ENCODE results near the gene USP3.
A peak's percentile ranks its signal among the peaks of the same experiment; 100 is the strongest.
"Not testable (repeated sequence)": the region's sequence is repeated elsewhere in the genome, so short reads cannot be mapped to it uniquely, and the experiment has no call there.

Gene USP3

GRCh38 chr15:63478243-63478642 is 26.1 kb upstream of the USP3 start:
- no peak for DNase-seq

GRCh38 chr15:63480441-63480821 is 24.0 kb upstream of the USP3 start:
- DNase-seq, result no peak

GRCh38 chr15:63481105-63481810 is 23.1 kb upstream of the USP3 start:
- DNase-seq, result peak; percentile 27

GRCh38 chr15:63482874-63483323 is 21.5 kb upstream of the USP3 start:
- DNase-seq, result no peak

GRCh38 chr15:63483521-63484371 is 20.6 kb upstream of the USP3 start:
- no peak for DNase-seq

- no peak for DNase-seq
Observed at GRCh38 chr15:63484433-63485186, 19.8 kb upstream of the USP3 start.

GRCh38 chr15:63487076-63487757 is 17.2 kb upstream of the USP3 start:
- DNase-seq, result peak; percentile 83

- DNase-seq, result not testable (repeated sequence)
Observed at GRCh38 chr15:63487758-63488397, 16.5 kb upstream of the USP3 start.

- no peak for DNase-seq
Observed at GRCh38 chr15:63488398-63488960, 15.9 kb upstream of the USP3 start.

- no peak for DNase-seq
Observed at GRCh38 chr15:63489352-63489751, 15.0 kb upstream of the USP3 start.

- DNase-seq, result no peak
Observed at GRCh38 chr15:63490345-63491034, 13.9 kb upstream of the USP3 start.

GRCh38 chr15:63491116-63491827 is 13.1 kb upstream of the USP3 start:
- DNase-seq, result no peak

- no peak for DNase-seq
Observed at GRCh38 chr15:63491979-63492378, 12.4 kb upstream of the USP3 start.

- DNase-seq, result no peak
Observed at GRCh38 chr15:63492541-63493077, 11.8 kb upstream of the USP3 start.

GRCh38 chr15:63493436-63493835 is 11.0 kb upstream of the USP3 start:
- no peak for DNase-seq

- DNase-seq, result peak; percentile 28
Observed at GRCh38 chr15:63494408-63494807, 10.0 kb upstream of the USP3 start.

- DNase-seq, result no peak
Observed at GRCh38 chr15:63495343-63495742, 9.1 kb upstream of the USP3 start.

GRCh38 chr15:63495780-63496488 is 8.5 kb upstream of the USP3 start:
- DNase-seq, result no peak

GRCh38 chr15:63497642-63498467 is 6.5 kb upstream of the USP3 start:
- peak; percentile 57 for DNase-seq

Measured in stimulated activated naive CD4-positive, alpha-beta T cell treated with Interleukin-2 at 50 U/mL for 16 hours (primary cell).